LNCAP (cell line): ENCODE data around the gene FAM240A.

Experiments
- CTCF ChIP-seq: fragments of 450-650 bp; IDR thresholded peaks from 2 replicates; pipeline ENCODE4 v1.5.1; 2017; ENCODE audit warnings: mild to moderate bottlenecking

Gene FAM240A

GRCh38 chr3:46639221-46639620, 26.9 kb downstream of the FAM240A start:
- TF ChIP-seq CTCF: no peak

GRCh38 chr3:46640927-46641326, 28.6 kb downstream of the FAM240A start:
- no peak for TF ChIP-seq CTCF

GRCh38 chr3:46642971-46643370, 30.6 kb downstream of the FAM240A start:
- no peak for TF ChIP-seq CTCF

- no peak for TF ChIP-seq CTCF
Observed at GRCh38 chr3:46643701-46644100, 31.4 kb downstream of the FAM240A start.

- TF ChIP-seq CTCF: no peak
Observed at GRCh38 chr3:46646700-46647099, 34.4 kb downstream of the FAM240A start.

GRCh38 chr3:46648096-46648495, 35.8 kb downstream of the FAM240A start:
- no peak for TF ChIP-seq CTCF

GRCh38 chr3:46649436-46649835, 37.1 kb downstream of the FAM240A start:
- no peak for TF ChIP-seq CTCF

DNA sequence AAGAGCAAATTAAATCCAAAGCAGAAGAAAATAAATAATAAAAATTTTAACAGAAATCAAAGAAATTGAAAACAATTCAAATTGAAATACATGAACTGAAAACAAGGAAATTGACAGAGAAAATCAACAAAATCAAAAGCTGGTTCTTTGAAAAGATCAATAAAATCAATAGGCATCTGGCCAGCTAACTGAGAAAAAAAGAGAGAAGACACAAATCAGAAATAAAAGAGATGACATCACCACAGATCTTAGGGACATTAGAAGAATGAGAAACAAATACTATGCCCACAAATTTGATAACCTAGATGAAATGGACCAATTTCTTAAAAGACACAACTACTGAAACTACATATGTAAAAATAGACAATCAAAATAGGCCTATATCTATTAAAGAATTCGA, 38.8 kb downstream of the FAM240A start:
- no peak for TF ChIP-seq CTCF
